GM23338 (cell line): Measurements from ENCODE around the gene ARMCX5. TPM values are rescaled to one million over a fixed set of nuclear protein-coding genes. Genes with fewer than 3 reads are reported as not detected.

ENCODE experiments used
- ATAC-seq: fragments of 200-7000 bp; cut with Tn5 transposase; 3 replicates; pipeline ENCODE4 v1.9.1; 2020
- DNase-seq: peaks from one replicate; pipeline ENCODE4 v3.0.0-alpha.2; 2015; ENCODE audit warnings: low spot score
- H2AFZ ChIP-seq: fragments of 200-600 bp; sonication (generic); 2 replicates; pipeline ENCODE4 v1.8.0; 2016; ENCODE audit warnings: antibody characterized with exemption, mild to moderate bottlenecking, moderate library complexity
- H3F3A ChIP-seq: fragments of 200-600 bp; sonication (generic); replicated peaks from 2 replicates; pipeline ENCODE4 v1.8.0; 2017; ENCODE audit warnings: antibody characterized with exemption, mixed run types, low read depth
- H3K27ac ChIP-seq: fragments of 200-600 bp; sonication (generic); 2 replicates; pipeline ENCODE4 v1.6.1; 2016; ENCODE audit warnings: low read depth
- H3K27me3 ChIP-seq: fragments of 200-600 bp; sonication (generic); 2 replicates; pipeline ENCODE4 v1.8.0; 2016; ENCODE audit warnings: mild to moderate bottlenecking, mixed run types, moderate library complexity; ENCODE audit not compliant: insufficient read depth
- H3K36me3 ChIP-seq: fragments of 200-600 bp; sonication (generic); 2 replicates; pipeline ENCODE4 v1.8.0; 2016; ENCODE audit warnings: mild to moderate bottlenecking; ENCODE audit not compliant: insufficient read depth
- H3K4me1 ChIP-seq: fragments of 200-600 bp; sonication (generic); 2 replicates; pipeline ENCODE4 v1.8.0; 2016; ENCODE audit warnings: mild to moderate bottlenecking, moderate library complexity; ENCODE audit not compliant: insufficient read depth
- H3K4me2 ChIP-seq: fragments of 200-600 bp; sonication (generic); 2 replicates; pipeline ENCODE4 v1.7.1; 2017; ENCODE audit warnings: mixed run types
- H3K4me3 ChIP-seq: fragments of 200-600 bp; sonication (generic); 2 replicates; pipeline ENCODE4 v1.6.1; 2016; ENCODE audit warnings: mixed run types
- H3K79me2 ChIP-seq: fragments of 200-600 bp; sonication (generic); replicated peaks from 2 replicates; pipeline ENCODE4 v1.8.0; 2017; ENCODE audit warnings: mild to moderate bottlenecking; ENCODE audit not compliant: insufficient read depth
- H3K9me2 ChIP-seq: fragments of 200-600 bp; sonication (generic); 2 replicates; pipeline ENCODE4 v1.8.0; 2017; ENCODE audit not compliant: insufficient read depth
- H4K20me1 ChIP-seq: fragments of 200-600 bp; sonication (generic); replicated peaks from 2 replicates; pipeline ENCODE4 v1.8.0; 2017; ENCODE audit warnings: mild to moderate bottlenecking; ENCODE audit not compliant: insufficient read depth
- H3K27ac Mint-ChIP-seq: 2 replicates; pipeline ENCODE4 v1.8.0; 2020; ENCODE audit warnings: inconsistent platforms, mild to moderate bottlenecking, moderate library complexity, mixed read lengths
- H3K27me3 Mint-ChIP-seq: 3 replicates; pipeline ENCODE4 v1.8.0; 2022; ENCODE audit warnings: low read depth, mild to moderate bottlenecking, moderate library complexity, mixed read lengths, inconsistent platforms; ENCODE audit not compliant: insufficient read depth, poor library complexity
- H3K36me3 Mint-ChIP-seq: 3 replicates; pipeline ENCODE4 v1.8.0; 2021; ENCODE audit warnings: low read depth, mild to moderate bottlenecking, inconsistent platforms, moderate library complexity, mixed read lengths
- H3K4me1 Mint-ChIP-seq: 3 replicates; pipeline ENCODE4 v1.8.0; 2020; ENCODE audit warnings: mild to moderate bottlenecking, inconsistent platforms, mixed read lengths
- H3K4me3 Mint-ChIP-seq: 3 replicates; pipeline ENCODE4 v1.8.0; 2021; ENCODE audit warnings: moderate library complexity, mild to moderate bottlenecking, inconsistent platforms, mixed read lengths
- H3K9me3 Mint-ChIP-seq: 3 replicates; pipeline ENCODE4 v1.8.0; 2020; ENCODE audit warnings: moderate library complexity, mild to moderate bottlenecking, inconsistent platforms, mixed read lengths
- EZH2phosphoT487 ChIP-seq: fragments of 200-600 bp; sonication (generic); IDR thresholded peaks from one replicate; pipeline ENCODE4 v1.8.1; 2018; ENCODE audit warnings: antibody characterized with exemption; ENCODE audit not compliant: unreplicated experiment
- NANOG ChIP-seq: IDR thresholded peaks from 2 replicates; pipeline ENCODE4 v1.6.1; 2016; ENCODE audit warnings: antibody characterized with exemption, borderline replicate concordance
- REST ChIP-seq: IDR thresholded peaks from one replicate; pipeline ENCODE4 v1.6.1; 2018; ENCODE audit warnings: antibody characterized with exemption; ENCODE audit not compliant: unreplicated experiment
- STAT1 ChIP-seq: IDR thresholded peaks from one replicate; pipeline ENCODE4 v1.6.1; 2016; ENCODE audit warnings: antibody characterized with exemption; ENCODE audit not compliant: unreplicated experiment
- ZNF114 ChIP-seq: fragments of 250-450 bp; sonication (Bioruptor Pico); IDR thresholded peaks from 2 replicates; pipeline ENCODE4 v1.5.0; 2020; ENCODE audit warnings: mild to moderate bottlenecking, moderate library complexity
- ZNF331 ChIP-seq: fragments of 250-450 bp; sonication (Bioruptor Pico); IDR thresholded peaks from 2 replicates; pipeline ENCODE4 v1.5.0; 2020; ENCODE audit warnings: low read depth, mild to moderate bottlenecking, moderate library complexity
- polyA plus RNA-seq: library from polyadenylated mRNA; unstranded; fragments of >200 nt; fragmentation: Nextera tagmentation; extraction: Ambion mirVana; gene quantifications from 2 replicates; pipeline ENCODE4 v1.2.1, GENCODE V29; 2016
- total RNA-seq: library from RNA; depleted of rRNA; stranded (reverse); fragments of >200 nt; shearing (Covaris generic); gene quantifications from 2 replicates; pipeline ENCODE4 v1.2.3, GENCODE V29; 2014
- TF ChIP-seq, protein P1 (sequence below): fragments of 250-450 bp; sonication (Bioruptor Pico); IDR thresholded peaks from 2 replicates; pipeline ENCODE4 v1.5.0; 2020; ENCODE audit warnings: mild to moderate bottlenecking, moderate library complexity
- TF ChIP-seq, protein P2 (sequence below), 2 experiments: fragments of 200-600 bp in 1 of 2; sonication (generic) in 1 of 2; conservative IDR thresholded peaks; 2 replicates each; pipeline versions ENCODE4 v1.5.1 to v1.6.1; 2016 to 2017; ENCODE audit warnings: antibody characterized with exemption in 2 of 2, low read depth in 2 of 2, mild to moderate bottlenecking in 2 of 2, moderate library complexity in 1 of 2

Gene ARMCX5
- total and polyA plus RNA-seq, 2 experiments from 2014 or later, result 6.6 to 18.6 TPM

GRCh38 chrX:102580891-102581290, 18.4 kb upstream of the ARMCX5 start:
- H4K20me1 ChIP-seq, result no peaks in the 10 kb centered on the region
- no peaks in the 10 kb centered on the region for H3F3A ChIP-seq
- H3K4me3 ChIP-seq, result no peak overlapping the region
- H2AFZ ChIP-seq, result no peak overlapping the region
- Mint-ChIP-seq H3K27me3 (peaks cover under 1% of the 10 kb centered on the region), H3K9me3 (peaks cover 4% of the 10 kb centered on the region; the same call in 2 of the 3 replicates), H3K4me1 (no peaks in the 10 kb centered on the region), H3K27ac (no peak overlapping the region), H3K36me3 (no peaks in the 10 kb centered on the region), H3K4me3 (no peak overlapping the region)
- DNase-seq (no peak), ATAC-seq (no peak)
- TF ChIP-seq, protein P1, sequence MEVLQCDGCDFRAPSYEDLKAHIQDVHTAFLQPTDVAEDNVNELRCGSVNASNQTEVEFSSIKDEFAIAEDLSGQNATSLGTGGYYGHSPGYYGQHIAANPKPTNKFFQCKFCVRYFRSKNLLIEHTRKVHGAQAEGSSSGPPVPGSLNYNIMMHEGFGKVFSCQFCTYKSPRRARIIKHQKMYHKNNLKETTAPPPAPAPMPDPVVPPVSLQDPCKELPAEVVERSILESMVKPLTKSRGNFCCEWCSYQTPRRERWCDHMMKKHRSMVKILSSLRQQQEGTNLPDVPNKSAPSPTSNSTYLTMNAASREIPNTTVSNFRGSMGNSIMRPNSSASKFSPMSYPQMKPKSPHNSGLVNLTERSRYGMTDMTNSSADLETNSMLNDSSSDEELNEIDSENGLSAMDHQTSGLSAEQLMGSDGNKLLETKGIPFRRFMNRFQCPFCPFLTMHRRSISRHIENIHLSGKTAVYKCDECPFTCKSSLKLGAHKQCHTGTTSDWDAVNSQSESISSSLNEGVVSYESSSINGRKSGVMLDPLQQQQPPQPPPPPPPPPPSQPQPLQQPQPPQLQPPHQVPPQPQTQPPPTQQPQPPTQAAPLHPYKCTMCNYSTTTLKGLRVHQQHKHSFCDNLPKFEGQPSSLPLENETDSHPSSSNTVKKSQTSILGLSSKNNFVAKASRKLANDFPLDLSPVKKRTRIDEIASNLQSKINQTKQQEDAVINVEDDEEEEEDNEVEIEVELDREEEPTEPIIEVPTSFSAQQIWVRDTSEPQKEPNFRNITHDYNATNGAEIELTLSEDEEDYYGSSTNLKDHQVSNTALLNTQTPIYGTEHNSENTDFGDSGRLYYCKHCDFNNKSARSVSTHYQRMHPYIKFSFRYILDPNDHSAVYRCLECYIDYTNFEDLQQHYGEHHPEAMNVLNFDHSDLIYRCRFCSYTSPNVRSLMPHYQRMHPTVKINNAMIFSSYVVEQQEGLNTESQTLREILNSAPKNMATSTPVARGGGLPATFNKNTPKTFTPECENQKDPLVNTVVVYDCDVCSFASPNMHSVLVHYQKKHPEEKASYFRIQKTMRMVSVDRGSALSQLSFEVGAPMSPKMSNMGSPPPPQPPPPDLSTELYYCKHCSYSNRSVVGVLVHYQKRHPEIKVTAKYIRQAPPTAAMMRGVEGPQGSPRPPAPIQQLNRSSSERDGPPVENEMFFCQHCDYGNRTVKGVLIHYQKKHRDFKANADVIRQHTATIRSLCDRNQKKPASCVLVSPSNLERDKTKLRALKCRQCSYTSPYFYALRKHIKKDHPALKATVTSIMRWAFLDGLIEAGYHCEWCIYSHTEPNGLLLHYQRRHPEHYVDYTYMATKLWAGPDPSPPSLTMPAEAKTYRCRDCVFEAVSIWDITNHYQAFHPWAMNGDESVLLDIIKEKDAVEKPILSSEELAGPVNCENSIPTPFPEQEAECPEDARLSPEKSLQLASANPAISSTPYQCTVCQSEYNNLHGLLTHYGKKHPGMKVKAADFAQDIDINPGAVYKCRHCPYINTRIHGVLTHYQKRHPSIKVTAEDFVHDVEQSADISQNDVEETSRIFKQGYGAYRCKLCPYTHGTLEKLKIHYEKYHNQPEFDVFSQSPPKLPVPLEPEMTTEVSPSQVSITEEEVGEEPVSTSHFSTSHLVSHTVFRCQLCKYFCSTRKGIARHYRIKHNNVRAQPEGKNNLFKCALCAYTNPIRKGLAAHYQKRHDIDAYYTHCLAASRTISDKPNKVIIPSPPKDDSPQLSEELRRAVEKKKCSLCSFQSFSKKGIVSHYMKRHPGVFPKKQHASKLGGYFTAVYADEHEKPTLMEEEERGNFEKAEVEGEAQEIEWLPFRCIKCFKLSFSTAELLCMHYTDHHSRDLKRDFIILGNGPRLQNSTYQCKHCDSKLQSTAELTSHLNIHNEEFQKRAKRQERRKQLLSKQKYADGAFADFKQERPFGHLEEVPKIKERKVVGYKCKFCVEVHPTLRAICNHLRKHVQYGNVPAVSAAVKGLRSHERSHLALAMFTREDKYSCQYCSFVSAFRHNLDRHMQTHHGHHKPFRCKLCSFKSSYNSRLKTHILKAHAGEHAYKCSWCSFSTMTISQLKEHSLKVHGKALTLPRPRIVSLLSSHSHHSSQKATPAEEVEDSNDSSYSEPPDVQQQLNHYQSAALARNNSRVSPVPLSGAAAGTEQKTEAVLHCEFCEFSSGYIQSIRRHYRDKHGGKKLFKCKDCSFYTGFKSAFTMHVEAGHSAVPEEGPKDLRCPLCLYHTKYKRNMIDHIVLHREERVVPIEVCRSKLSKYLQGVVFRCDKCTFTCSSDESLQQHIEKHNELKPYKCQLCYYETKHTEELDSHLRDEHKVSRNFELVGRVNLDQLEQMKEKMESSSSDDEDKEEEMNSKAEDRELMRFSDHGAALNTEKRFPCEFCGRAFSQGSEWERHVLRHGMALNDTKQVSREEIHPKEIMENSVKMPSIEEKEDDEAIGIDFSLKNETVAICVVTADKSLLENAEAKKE (CRISPR knock-in tag), result no peak
- TF ChIP-seq, protein P2, sequence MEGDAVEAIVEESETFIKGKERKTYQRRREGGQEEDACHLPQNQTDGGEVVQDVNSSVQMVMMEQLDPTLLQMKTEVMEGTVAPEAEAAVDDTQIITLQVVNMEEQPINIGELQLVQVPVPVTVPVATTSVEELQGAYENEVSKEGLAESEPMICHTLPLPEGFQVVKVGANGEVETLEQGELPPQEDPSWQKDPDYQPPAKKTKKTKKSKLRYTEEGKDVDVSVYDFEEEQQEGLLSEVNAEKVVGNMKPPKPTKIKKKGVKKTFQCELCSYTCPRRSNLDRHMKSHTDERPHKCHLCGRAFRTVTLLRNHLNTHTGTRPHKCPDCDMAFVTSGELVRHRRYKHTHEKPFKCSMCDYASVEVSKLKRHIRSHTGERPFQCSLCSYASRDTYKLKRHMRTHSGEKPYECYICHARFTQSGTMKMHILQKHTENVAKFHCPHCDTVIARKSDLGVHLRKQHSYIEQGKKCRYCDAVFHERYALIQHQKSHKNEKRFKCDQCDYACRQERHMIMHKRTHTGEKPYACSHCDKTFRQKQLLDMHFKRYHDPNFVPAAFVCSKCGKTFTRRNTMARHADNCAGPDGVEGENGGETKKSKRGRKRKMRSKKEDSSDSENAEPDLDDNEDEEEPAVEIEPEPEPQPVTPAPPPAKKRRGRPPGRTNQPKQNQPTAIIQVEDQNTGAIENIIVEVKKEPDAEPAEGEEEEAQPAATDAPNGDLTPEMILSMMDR (conservative IDR thresholded peaks at IDR 0.05; ENCODE audit: low read depth in 2 of 2), result no peak
- TF ChIP-seq ZNF331 (CRISPR knock-in tag) (no peak), STAT1 (no peak)
- no peaks in the 10 kb centered on the region for H3K4me1 ChIP-seq
- no peak overlapping the region for H3K4me2 ChIP-seq
- no peaks in the 10 kb centered on the region for H3K9me2 ChIP-seq
- no peaks in the 10 kb centered on the region for H3K79me2 ChIP-seq
- no peaks in the 10 kb centered on the region for H3K27me3 ChIP-seq
- no peaks in the 10 kb centered on the region for H3K36me3 ChIP-seq
- no peak overlapping the region for H3K27ac ChIP-seq

DNA sequence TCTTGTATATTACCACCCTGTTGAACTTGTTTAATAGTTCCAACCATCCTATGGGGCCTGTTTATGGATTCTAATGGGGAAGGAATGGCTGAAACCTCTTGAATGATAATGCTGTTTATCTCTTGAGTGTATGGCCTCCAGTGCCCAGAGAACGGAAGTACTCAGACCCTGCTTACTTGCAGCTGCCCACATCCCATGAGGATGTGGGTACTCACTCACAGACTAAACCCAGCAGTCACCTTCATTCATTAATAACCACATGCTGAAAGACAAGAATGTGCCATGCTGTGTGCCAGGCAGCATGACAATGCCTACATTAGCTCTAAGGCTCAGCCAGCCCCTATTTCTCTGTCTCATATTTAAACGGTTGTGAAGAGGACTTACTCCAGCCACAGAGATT, 5.9 kb upstream of the ARMCX5 start:
- no peak overlapping the region for H2AFZ ChIP-seq
- no peaks in the 10 kb centered on the region for H3K27me3 ChIP-seq
- no peak overlapping the region for H3K4me3 ChIP-seq
- Mint-ChIP-seq H3K27me3 (no peaks in the 10 kb centered on the region), H3K4me3 (no peak overlapping the region), H3K36me3 (no peaks in the 10 kb centered on the region), H3K4me1 (no peaks in the 10 kb centered on the region; the same call in 2 of the 3 replicates), H3K27ac (no peak overlapping the region), H3K9me3 (no peaks in the 10 kb centered on the region)
- no peaks in the 10 kb centered on the region for H3K9me2 ChIP-seq
- H3K79me2 ChIP-seq, result no peaks in the 10 kb centered on the region
- no peak overlapping the region for H3K27ac ChIP-seq
- no peaks in the 10 kb centered on the region for H3K4me1 ChIP-seq
- no peaks in the 10 kb centered on the region for H4K20me1 ChIP-seq
- no peaks in the 10 kb centered on the region for H3F3A ChIP-seq
- no peak overlapping the region for H3K4me2 ChIP-seq
- ATAC-seq, result no peak
- H3K36me3 ChIP-seq, result no peaks in the 10 kb centered on the region
- DNase-seq, result no peak
- no peak for TF ChIP-seq REST
- TF ChIP-seq ZNF114 (CRISPR knock-in tag), result no peak
- TF ChIP-seq EZH2phosphoT487, result no peak
- TF ChIP-seq, protein P2 (conservative IDR thresholded peaks at IDR 0.05; ENCODE audit: low read depth in 2 of 2), result no peak
- no peak for TF ChIP-seq NANOG
- TF ChIP-seq STAT1, result no peak
